Left lung (tissue), 10 donors: ENCODE data around the gene JPH4. TPM values are rescaled to one million over a fixed set of nuclear protein-coding genes. Genes with fewer than 3 reads are reported as not detected.

Experiments
- ATAC-seq: fragments of 200-7000 bp; cut with Tn5 transposase; one replicate; pipeline ENCODE4 v1.9.1; 2020; ENCODE audit warnings: moderate library complexity
- DNase-seq, 4 donors: peaks; one replicate each; pipeline ENCODE4 v3.0.0-alpha.2; 2013 to 2020
- H3K27ac ChIP-seq, 2 donors: fragments of 200-600 bp; sonication (generic) in 1 of 2; one replicate each; pipeline versions ENCODE4 v1.5.0 to v1.8.0; 2020 to 2021
- H3K27me3 ChIP-seq, 2 donors: fragments of 200-600 bp; sonication (generic) in 1 of 2; one replicate each; pipeline versions ENCODE4 v1.5.0 to v1.8.0; 2020 to 2021
- H3K36me3 ChIP-seq, 2 donors: fragments of 200-600 bp; sonication (generic) in 1 of 2; one replicate each; pipeline versions ENCODE4 v1.5.0 to v1.8.0; 2020 to 2021
- H3K4me1 ChIP-seq, 2 donors: fragments of 200-600 bp; one replicate each; pipeline ENCODE4 v1.8.0; 2021
- H3K4me3 ChIP-seq, 2 donors: fragments of 200-600 bp; sonication (generic) in 1 of 2; one replicate each; pipeline versions ENCODE4 v1.5.0 to v1.8.0; 2020 to 2021; ENCODE audit warnings: mild to moderate bottlenecking in 1 of 2
- H3K9me3 ChIP-seq, 2 donors: fragments of 200-600 bp; sonication (generic) in 1 of 2; one replicate each; pipeline versions ENCODE4 v1.5.0 to v1.8.0; 2020 to 2021
- intact Hi-C, 2 donors: fragments of 100-400 bp; cut with DNase I; formaldehyde crosslinking; loops; one replicate each; pipeline versions ENCODE4 v1.11.2 to v1.14.2; 2022
- polyA plus RNA-seq, 6 donors: library from polyadenylated mRNA; unstranded; fragments of 120-200 nt; gene quantifications; one replicate each; pipeline ENCODE4 v1.2.1, GENCODE V29; 2013; ENCODE audit not compliant: insufficient read length in 6 of 6
- total RNA-seq, 2 donors: library from RNA; stranded (reverse); fragmentation: NEBNext Ultra II Directional; extraction: Animal tissue kit (Norgen Biotek cat#: 25700); gene quantifications; one replicate each; pipeline ENCODE4 v1.2.1, GENCODE V29; 2021
- TF ChIP-seq, protein P1 (sequence below), 2 donors: fragments of 200-600 bp; sonication (generic) in 1 of 2; IDR thresholded peaks; one replicate each; pipeline versions ENCODE4 v1.5.0 to v1.8.0; 2021; ENCODE audit warnings: antibody characterized with exemption in 2 of 2
- donor health status: DM: no; HTN: yes; CAD: no.
- donor health status: DM: no; HTN: no; CAD: no.

JPH4 gene
- total and polyA plus RNA-seq, 8 donors = 0.84 to 1.3 (median 1.0) TPM

DNA sequence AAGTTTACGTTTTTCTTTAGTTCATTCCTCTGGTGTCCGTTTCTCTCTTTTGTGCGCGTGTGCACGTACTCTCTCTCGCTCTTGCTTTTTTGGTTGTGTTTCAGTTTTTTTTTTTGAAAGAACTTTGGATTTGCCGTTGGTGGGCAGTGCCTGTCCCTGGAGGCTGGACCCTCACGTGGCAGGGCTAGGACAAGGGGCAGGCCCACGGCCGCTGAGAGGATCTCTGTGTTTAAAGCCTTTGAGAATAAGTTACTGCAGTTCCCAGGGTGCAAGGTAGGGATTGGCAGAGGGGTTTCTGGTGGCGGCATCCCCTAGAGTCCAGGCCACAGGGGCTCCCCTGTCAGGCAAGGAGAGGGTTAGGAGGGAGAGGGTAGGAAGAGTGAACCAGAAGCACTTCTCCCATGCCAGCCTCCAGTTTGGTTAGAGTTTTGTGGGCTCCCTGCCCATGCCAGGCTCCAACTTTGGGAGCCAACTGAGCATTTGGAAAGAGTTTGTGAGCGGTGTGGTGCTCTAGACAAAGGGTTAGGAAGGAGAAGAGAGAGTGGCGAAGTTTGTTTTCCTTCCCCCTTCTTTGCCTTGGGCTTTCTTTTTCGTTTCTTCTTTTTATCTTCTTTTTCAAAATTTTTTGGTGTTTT lies 57.6 kb downstream of the JPH4 start:
- no peaks in the 10 kb centered on the region for H3K27me3 ChIP-seq
- no peak overlapping the region for H3K27ac ChIP-seq
- TF ChIP-seq, protein P1, sequence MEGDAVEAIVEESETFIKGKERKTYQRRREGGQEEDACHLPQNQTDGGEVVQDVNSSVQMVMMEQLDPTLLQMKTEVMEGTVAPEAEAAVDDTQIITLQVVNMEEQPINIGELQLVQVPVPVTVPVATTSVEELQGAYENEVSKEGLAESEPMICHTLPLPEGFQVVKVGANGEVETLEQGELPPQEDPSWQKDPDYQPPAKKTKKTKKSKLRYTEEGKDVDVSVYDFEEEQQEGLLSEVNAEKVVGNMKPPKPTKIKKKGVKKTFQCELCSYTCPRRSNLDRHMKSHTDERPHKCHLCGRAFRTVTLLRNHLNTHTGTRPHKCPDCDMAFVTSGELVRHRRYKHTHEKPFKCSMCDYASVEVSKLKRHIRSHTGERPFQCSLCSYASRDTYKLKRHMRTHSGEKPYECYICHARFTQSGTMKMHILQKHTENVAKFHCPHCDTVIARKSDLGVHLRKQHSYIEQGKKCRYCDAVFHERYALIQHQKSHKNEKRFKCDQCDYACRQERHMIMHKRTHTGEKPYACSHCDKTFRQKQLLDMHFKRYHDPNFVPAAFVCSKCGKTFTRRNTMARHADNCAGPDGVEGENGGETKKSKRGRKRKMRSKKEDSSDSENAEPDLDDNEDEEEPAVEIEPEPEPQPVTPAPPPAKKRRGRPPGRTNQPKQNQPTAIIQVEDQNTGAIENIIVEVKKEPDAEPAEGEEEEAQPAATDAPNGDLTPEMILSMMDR (IDR thresholded peaks at IDR 0.05) = no peak
- DNase-seq (no peak), ATAC-seq (no peak)
- intact Hi-C loops = no loop called here
- no peak overlapping the region for H3K4me3 ChIP-seq
- H3K9me3 ChIP-seq = no peaks in the 10 kb centered on the region
- H3K4me1 ChIP-seq = peaks cover 0 to 7% of the 10 kb centered on the region in 2 donors
- H3K36me3 ChIP-seq = peaks cover 0 to 2% of the 10 kb centered on the region in 2 donors

GRCh38 chr14:23518709-23519108 lies 59.9 kb downstream of the JPH4 start:
- no peaks in the 10 kb centered on the region for H3K27me3 ChIP-seq
- no peaks in the 10 kb centered on the region for H3K9me3 ChIP-seq
- H3K27ac ChIP-seq = no peak overlapping the region
- no peaks in the 10 kb centered on the region for H3K36me3 ChIP-seq
- DNase-seq (no peak), ATAC-seq (no peak)
- intact Hi-C loops = no loop called here
- H3K4me1 ChIP-seq = peaks cover 0 to 7% of the 10 kb centered on the region in 2 donors
- H3K4me3 ChIP-seq = no peak overlapping the region
- TF ChIP-seq, protein P1 (IDR thresholded peaks at IDR 0.05) = no peak

Other genes with a start within 250 kb of the JPH4 start
- gene SLC22A17, start 225.9 kb downstream of the JPH4 start, total RNA-seq = 10 to 100 TPM; 13.2 to 27.1 TPM
- 10 to 100 TPM; 27.1 to 41.5 (median 35.6) TPM for gene SLC22A17, start 225.9 kb downstream of the JPH4 start, polyA plus RNA-seq
- 10 to 100 TPM; 15.8 to 17.0 TPM for gene EFS, start 213.6 kb downstream of the JPH4 start, total RNA-seq
- 10 to 100 TPM; 39.7 to 64.1 (median 47.3) TPM for gene EFS, start 213.6 kb downstream of the JPH4 start, polyA plus RNA-seq
- gene IL25, start 206.0 kb downstream of the JPH4 start, total RNA-seq = not detected
- not detected for gene IL25, start 206.0 kb downstream of the JPH4 start, polyA plus RNA-seq
- gene CMTM5, start 201.7 kb downstream of the JPH4 start, total RNA-seq = 1 to 10 TPM in 1 of 2 donors, under 1 TPM in 1; 0.71 to 2.0 TPM
- 1 to 10 TPM; 2.1 to 4.1 (median 3.0) TPM for gene CMTM5, start 201.7 kb downstream of the JPH4 start, polyA plus RNA-seq
- 1 to 10 TPM; 1.4 to 1.5 TPM for gene MYH6, start 170.5 kb downstream of the JPH4 start, total RNA-seq
- under 1 TPM in 3 of 6 donors, not detected in 3; 0.03 to 0.05 (median 0.04) TPM for gene MYH6, start 170.5 kb downstream of the JPH4 start, polyA plus RNA-seq
- gene MYH7, start 143.1 kb downstream of the JPH4 start, total RNA-seq = 1 to 10 TPM; 1.2 to 1.8 TPM
- 1 to 10 TPM in 1 of 6 donors, under 1 TPM in 4, not detected in 1; 0.03 to 2.0 (median 0.04) TPM for gene MYH7, start 143.1 kb downstream of the JPH4 start, polyA plus RNA-seq
- gene NGDN, start 109.1 kb downstream of the JPH4 start, total RNA-seq = 10 to 100 TPM; 21.6 to 31.4 TPM
- gene NGDN, start 109.1 kb downstream of the JPH4 start, polyA plus RNA-seq = 10 to 100 TPM; 58.1 to 79.3 (median 61.6) TPM
- 1 to 10 TPM; 2.9 to 3.1 TPM for gene ZFHX2, start 27.0 kb downstream of the JPH4 start, total RNA-seq
- 1 to 10 TPM; 4.7 to 6.2 (median 5.3) TPM for gene ZFHX2, start 27.0 kb downstream of the JPH4 start, polyA plus RNA-seq
- 10 to 100 TPM; 15.2 to 20.3 TPM for gene THTPA, start 22.5 kb downstream of the JPH4 start, total RNA-seq
- gene THTPA, start 22.5 kb downstream of the JPH4 start, polyA plus RNA-seq = 10 to 100 TPM; 10.7 to 13.2 (median 12.4) TPM
- 100 to 1,000 TPM in 1 of 2 donors, 10 to 100 TPM in 1; 93.7 to 121 TPM for gene AP1G2, start 11.0 kb downstream of the JPH4 start, total RNA-seq
- gene AP1G2, start 11.0 kb downstream of the JPH4 start, polyA plus RNA-seq = 10 to 100 TPM; 60.6 to 97.3 (median 92.2) TPM
- under 1 TPM; 0.26 to 0.55 TPM for gene DHRS2, start 57.6 kb upstream of the JPH4 start, total RNA-seq
- 1 to 10 TPM in 2 of 6 donors, under 1 TPM in 4; 0.28 to 1.1 (median 0.67) TPM for gene DHRS2, start 57.6 kb upstream of the JPH4 start, polyA plus RNA-seq